GM18870 (cell line): ENCODE results near the gene POLR3A.

Experiments used
- ATAC-seq: cut with Tn5 transposase; IDR thresholded peaks from one replicate; pipeline ENCODE4 v1.9.1; 2021; ENCODE audit warnings: moderate library complexity; ENCODE audit not compliant: unreplicated experiment

POLR3A gene

DNA sequence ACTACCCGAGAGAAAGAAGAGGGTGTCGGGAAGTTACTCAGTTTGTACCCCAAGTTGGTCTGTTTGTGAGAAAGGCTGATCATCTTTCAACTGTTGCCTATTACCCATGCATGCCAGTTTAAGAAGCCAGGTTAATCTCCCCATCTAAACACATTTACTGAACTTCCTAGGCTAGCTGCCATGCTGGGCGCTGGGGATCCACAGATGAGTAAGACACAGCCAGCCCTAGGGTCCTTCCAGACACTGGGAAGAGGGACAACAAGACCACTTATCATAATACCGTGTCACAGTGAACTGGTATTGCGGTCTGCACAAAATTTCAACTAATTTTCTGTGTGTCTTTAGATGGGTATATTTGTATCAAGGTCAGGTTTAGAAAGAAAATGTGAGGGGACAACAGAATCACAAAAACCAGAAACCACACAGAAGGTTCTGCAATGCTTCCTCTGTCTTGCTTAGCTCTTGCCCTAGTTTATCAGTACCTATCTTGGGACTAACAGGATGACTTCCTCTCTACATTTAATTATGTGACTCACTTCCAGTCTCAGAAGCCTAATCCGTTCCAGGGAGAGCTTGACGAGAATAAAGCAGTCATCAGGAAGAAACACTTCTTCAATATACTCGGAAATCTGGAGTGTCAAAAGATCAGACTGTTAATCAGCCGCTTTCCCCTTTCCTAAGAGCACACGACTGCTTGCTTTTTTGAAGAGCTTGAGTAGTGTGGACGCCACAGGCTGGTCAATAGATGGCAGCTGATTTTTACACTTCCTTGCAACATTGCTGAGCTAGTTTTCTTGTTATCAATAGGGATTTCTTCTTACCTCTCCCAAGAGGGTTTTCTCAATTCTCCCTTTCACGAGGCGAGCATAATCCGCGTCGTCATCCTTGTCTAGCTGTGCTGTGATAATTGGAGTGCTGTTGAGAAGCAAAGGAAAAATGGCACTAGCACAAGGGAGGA lies 45.7 kb downstream of the POLR3A start:
- no peak for ATAC-seq

DNA sequence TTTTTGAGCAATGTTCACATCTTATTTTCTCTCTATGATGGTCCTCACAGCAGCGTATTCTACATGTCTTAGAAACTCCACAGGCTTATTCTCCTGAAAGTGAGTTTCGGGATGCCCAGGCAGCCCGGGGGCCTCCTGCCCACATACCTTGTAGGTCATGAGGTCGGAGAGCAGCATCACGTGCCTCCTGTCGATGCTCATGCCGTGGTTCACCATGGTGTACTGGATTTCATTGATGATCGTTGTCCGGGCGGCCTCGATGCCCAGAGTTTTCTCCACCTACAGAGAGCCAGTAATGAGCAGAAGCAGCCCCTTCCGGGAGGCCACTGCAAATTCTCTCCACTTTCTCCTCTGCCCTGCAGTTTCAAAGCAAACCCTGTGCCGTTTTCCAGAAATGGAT lies 48.0 kb downstream of the POLR3A start:
- no peak for ATAC-seq

DNA sequence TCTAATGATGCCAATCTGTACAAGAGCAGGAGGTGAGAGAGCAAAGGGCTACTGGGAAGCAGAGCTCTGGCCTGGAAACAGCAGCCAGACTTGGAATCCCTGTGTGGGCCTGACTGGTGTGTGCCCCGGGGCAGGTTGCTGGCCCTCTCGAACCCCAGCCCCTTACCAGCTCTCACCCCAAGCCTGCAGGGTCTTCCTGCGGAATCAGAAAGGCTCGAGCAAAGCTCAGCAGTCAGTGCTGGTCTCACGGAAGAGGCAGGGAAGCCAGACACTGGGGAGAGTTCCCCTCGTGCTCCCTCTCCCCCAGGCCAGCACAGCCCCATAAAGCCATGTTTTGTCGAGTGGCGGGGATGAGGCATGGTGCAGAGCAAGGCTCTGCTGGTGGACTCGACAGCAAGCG lies 50.1 kb downstream of the POLR3A start:
- no peak for ATAC-seq

DNA sequence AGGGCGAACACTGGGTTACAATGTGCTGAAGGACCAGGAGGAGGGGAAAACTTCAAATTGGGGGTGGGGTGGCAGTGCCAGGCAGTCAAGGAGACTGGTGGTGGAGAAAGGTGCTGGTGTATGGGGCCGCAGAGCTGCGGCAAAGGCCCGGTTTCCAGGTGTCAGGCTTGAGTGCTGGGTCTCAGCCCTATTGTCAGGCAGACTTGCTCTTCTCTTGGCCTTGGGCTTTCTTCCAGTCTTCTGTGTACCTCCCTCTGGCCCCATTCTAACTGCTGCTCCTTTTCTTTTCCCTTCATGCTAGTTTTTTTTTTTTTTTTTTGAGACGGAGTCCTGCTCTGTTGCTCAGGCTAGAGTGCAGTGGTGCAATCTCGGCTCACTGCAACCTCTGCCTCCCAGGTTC lies 51.0 kb downstream of the POLR3A start:
- ATAC-seq, result no peak

DNA sequence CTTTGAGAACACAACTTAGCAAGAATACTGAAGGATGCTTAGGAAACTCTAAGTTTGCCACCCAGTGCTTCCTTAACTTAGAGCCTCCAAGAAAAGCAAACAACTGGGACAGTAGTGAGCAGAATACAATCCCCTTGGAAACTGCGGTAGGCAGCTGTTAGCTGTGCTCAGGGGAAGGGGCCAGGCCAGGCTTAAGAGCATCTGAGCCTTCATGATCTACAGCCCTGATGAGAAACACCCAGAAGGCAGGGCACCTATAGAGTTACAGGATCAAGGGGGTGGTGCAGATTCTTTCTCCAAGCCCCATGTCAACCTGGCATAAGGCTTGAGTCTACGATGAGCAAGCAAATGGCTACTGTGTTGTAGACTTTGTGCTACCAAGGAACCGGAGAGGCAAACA lies 51.4 kb downstream of the POLR3A start:
- ATAC-seq, result no peak

DNA sequence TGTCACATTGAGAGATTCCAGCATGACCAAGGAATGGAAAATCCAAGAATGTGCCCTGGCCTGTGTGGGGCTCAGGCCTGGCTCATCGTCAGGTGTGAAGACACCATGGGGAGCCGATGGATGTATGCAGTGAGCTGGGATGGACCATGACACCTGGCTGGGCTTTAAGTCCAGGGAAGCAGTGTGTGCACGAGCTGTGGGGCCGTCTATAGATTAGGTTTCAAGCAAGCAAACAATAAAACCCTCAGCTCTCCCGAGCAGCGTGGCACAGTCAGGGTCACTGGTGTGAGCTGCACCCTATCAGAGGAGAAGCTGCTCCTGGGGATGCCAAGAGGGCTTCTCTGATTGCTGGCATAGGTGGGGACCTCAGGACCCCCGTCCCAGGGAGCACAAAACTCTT lies 52.3 kb downstream of the POLR3A start:
- no peak for ATAC-seq

DNA sequence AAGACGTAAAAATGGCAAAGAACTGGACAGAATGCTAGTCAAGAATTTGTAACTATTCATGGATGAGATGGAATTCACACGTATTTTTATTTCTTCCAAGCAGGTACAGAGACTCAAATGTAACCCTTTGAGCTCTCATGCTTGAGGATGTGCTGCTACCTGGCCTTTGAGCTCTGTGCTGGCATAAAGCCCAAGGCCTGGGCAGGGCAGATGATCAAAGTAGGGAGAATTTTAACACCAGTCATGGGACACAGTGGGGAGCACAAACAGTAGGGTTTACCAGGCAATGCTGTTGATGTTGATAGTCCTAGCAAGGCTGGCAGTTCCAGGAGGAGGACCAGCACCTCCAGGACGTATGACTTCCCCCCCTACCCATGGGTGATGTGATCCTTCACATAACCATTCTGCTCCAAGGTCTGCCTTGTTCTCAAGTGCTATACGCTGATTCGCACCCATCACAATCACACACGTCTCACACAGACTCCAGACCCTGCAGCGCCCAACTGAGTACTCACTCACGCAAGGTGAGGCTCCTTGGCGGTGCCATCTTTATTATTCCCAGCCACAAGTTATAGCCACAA lies 54.1 kb downstream of the POLR3A start:
- no peak for ATAC-seq

DNA sequence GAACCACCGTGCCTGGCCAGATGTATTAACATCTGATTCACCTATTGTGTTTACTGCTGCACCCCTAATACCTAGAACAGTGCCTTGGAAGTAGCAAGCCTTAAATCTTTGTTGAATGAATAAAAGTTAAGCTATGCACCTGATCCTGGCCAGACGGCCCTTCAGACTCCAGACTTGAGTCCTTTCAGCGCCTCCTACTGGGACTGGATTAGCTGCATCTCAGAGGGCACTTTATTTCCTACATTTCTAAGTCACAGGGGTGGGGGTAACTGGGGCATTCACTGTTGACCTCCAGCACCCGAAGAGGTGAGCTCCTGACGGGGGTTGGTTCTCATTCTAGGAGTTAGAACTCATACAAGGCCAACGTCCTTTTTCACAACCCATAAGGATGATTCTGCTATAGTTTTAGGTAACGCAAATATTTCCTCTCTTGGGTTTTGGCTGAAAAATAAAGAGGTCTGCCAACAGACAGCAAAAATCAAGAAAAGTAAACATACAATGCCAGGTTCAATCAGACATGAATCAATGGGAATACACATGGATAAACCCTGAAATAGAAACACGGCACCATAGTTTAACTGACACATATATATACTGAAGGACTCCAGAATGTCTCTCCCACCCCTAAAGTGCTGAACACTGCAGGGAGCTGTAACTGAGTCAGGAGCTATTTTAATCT lies 54.8 kb downstream of the POLR3A start:
- no peak for ATAC-seq

DNA sequence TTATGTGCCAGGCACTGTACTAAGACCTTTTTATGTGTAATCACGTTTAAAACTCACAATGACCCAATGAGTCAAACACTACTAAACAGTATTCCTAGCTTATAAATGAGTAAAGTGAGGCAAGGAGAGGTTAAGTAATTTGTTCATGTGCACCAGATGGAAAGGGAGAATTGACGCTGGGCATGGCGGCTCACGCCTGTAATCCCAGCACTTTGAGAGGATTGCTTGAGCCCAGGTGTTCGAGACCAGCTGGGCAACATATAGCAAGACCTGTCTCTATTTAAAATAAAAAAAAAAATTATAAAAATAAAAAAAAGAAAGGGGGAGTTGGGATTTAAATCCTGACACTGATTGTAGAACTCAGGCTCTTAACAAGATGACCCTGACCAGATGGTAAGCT lies 56.0 kb downstream of the POLR3A start:
- ATAC-seq, result no peak

DNA sequence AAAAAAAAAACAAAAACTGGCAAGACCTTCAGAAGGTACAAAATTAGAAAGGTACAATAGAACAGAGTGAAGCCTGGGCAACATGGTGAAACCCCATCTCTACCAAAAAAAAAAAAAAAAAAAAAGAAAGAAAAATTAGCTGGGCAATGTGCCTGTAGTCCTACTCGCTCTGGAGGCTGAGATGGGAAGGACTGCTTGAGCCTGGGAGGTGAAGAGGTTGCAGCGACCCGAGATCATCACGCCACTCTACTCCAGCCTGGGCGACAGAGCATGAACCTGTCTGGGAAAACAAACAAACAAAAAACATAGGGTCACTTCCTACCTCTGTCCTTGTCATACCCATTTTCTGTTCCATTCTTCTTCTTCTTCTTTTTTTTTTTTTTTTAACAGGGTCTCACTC lies 57.2 kb downstream of the POLR3A start:
- no peak for ATAC-seq

DNA sequence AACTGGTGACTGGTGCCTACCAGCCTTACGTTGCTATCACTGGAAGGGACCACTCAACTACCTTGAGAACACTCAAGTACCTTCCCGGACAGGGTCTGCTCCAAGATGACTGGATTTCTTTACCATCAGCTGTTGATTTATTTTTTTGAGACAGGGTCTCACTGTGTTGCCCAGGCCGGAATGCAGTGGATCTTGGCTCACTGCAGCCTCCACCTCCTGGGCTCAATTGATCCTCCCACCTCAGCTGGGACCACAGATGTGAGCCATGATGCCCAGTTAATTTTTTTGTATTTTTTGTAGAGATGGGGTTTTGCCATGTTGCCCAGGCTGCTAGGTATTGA lies 57.5 kb downstream of the POLR3A start:
- ATAC-seq, result no peak

DNA sequence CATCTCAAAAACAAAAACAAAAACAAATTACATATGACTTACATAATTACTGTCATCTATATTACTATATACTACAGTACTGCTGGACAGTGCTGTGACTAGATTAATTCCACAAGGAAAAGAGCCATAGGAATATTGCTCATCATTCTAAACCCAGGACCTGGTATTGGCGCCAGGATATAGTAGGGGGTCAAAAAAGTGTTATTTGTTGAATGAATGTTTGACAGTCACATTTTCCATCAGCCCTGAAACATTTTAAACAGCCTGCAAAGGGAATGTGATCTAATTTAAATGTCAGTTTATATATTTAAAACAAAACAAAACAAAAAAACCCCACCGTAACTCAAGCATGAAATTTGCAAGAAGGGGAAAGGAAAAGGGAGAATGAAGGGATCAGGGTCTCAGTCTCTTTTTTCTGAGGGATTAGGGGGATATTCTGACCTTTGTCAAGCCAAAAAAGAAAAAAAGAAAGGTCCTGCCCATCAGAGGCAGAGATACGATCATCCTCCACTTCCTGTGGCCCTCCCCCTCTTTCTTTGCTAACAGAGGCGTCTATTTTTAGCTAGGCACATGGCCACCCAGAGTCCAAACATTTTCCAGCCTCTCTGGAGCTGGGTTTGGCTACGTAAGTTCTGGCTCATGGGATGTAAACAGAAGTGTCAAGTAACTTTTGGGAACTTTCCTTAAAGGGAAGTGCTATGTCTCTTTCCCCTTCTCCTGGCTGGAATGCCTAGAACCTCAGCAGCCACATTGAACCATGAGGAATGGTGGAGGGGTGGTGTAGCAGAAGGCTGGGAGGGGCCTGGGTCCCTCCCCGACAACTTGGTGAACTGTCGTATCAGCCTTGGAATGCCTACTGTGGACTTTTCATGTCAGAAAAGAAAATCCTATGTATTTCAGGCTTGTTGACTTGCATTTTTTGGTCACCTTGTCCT lies 58.2 kb downstream of the POLR3A start:
- ATAC-seq, result no peak

DNA sequence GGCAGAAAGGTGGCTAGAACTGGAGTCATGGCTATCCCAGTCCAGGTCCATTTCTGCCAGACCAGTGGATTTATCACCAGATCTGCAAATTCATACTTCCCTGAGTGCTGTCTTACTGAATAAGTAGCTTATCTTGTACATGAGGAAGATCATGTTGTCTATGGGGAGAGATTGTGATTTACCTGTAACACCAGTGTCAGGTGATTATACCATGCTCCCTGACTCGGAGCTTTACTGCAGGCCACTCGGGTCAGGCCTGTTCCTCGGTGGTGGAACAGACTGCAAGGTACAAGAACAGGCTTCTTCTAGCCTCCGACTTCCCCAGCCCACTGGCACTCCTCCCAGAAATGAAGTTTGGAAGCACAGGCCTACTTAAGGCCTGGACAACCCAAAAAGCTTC lies 60.2 kb downstream of the POLR3A start:
- ATAC-seq, result no peak

DNA sequence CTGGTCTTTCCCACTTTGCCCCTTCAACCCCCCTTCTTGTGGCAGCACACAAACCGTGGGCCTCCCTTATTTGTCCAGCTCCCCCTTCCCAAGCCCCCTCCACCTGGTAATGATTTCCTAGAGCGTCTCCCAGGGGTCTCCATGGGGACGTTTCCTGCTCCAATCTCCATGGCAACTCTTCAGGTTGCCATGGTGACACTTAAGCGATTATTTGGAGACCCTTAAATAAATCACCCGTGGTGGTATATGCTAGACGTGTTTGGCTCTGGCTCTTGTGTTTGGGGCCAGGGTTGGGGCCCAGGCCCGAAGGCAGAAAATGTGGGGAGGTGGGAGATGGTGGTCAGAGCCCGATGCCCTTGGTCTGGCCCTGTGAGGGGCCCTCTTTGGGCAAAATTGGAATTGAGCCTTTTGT lies 61.7 kb downstream of the POLR3A start:
- ATAC-seq, result no peak

DNA sequence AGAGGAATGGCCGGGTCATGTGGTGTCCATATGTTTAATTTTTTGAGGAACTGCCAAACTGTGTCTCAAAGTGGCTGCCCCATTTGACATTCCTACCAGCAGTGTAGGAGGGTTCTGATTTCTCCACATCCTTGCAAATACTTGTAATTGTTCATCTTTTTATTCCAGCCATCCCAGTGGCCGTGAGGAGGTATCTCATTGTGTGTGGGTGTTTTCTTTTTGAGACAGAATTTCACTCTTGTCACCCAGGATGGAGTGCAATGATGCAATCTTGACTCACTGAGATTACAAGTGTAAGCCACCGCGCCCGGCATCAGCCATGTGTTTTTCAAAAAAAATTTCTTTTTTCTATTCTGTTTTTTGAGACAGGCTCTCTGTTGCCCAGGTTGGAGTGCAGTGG lies 64.0 kb downstream of the POLR3A start:
- no peak for ATAC-seq

DNA sequence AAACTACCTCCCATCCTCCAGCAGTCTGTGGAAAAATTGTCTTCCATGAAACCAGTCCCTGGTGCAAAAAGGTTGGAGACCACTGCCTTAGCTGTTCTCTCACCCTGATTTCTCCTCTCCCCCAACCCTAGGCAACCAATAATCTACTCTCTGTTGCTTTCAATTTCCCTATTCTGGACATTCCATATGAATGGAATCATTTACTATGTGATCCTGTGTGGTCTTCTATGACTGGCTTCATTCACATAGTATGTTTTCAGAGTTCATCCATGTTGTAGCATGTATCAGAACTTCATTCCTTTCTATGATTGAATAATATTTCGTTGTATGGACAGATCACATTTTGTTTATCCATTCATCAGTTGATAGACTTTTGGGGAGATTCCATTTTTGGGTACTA lies 64.5 kb downstream of the POLR3A start:
- no peak for ATAC-seq

DNA sequence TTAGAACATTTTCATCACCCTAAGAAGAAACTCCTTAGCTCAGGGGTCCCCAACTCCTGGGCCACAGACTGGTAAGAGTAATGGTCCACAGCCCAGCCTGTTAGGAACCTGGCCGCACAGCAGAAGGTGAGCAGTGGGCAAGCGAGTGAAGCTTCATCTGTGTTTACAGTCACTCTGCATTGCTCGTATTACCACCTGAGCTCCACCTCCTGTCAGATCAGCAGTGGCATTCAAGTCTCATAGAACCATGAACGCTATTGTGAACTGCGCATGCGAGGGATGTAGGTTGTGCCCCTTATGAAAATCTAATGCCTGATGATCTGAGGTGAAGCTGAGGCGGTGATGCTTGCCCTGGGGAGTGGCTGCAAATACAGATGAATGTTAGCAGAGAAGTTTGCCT lies 65.4 kb downstream of the POLR3A start:
- ATAC-seq, result no peak

DNA sequence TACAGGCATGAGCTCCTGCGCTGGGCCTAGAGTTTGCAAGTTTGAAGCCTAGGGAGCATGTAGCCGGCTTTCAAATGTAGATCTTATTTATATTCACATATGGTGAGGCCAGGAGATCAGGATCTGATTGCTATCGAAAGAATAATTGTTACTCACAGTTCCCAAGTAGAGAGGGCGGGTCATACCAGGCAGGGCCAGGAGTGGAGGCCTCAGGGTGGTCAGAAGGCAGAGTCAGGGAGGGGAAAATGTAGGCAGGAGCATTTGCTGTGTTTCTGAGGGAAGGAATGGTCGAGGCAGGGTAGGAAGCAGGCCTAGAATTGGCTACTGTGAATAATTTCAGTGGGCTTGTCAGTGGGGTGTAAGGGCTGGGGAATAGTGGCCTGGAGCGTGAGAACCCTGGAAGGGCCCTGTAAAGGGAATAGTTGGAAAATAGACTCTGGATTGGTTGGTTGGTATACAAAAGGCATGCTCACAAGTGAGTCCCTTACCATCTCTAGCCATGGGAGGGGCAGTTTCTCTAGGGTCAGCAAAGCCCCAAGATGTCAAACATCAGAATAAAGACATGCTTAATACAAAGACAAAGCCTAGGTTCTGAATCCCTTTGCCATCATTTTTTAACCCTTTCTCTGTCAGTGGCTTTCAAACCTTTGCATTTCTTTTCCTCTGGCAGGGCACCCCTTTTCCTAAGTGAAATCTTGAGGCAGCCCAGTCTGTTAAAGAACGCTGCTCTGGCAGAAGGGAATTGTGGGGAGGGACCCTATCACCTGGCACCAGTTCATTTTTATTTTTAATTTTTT lies 66.8 kb downstream of the POLR3A start:
- ATAC-seq, result no peak

DNA sequence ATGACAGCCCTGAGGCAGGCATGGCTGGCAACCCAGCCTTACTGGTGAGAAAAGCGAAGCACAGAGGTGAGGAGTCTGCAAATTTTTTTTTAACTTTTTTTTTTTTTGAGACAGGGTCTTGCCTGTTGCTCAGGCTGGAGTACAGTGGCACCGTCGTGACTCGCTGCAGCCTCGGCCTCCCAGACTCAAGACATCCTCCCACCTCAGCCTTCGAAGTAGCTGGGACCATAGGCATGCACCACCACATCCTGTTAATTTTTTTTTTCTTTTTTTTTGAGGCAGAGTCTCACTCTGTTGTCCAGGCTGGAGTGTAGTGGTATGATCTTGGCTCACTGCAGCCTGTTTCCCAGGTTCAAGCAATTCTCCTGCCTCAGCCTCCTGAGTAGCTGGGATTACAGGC lies 67.6 kb downstream of the POLR3A start:
- ATAC-seq, result no peak

DNA sequence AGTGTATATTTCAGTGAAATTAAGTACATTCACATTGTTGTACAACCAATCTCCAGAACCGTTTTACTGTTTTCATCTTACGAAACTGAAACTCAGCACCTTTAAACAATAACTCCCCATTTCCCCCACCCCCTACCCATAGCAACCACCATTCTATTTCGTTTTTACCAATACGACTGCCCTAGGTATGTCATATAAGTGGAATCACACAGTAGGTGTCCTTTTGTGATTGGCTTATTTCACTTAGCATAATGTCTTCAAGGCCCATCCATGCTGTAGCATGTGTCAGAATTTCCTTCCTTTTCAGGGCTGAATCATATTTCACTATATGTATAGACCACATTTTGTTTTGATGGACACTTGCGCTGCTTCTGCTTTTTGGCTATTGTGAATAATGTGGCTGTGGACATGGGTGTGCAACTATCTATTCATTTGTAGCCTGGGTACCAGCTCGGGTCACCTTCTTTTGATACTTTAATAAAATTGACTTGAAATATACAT lies 68.4 kb downstream of the POLR3A start:
- no peak for ATAC-seq
